ENCODE data around the gene BAHD1. TPM values are rescaled to one million over a fixed set of nuclear protein-coding genes. Genes with fewer than 3 reads are reported as not detected.
A peak's percentile ranks its signal among the peaks of the same experiment; 100 is the strongest.

Gene BAHD1
- total and polyA plus RNA-seq, 9 donors: 14.8 to 67.3 (median 40.1) TPM

DNA sequence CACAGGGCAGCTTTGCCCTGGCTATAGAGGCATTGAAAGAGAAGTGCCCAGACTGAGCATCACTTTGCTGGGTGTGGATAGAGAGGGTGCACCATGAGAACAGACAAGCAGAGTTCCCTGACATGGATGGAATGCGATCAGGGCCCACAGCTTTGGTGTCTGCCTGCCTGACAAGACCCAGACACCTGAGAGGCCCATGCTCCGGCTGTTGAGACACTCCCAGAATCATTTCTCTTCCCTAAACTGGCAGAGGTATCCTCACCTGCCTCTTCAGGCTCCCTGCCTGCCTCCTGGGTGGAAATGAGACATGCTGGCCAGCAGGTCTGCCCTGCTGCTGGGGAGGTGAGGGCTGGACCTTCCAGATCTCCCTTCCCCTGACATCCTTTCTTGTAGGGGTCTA, 19.7 kb downstream of the BAHD1 start:
- H3K4me1 ChIP-seq (ENCODE audit: insufficient read depth): peaks cover 7% of the 10 kb centered on the region
- WGBS, 3 donors: 87 to 94% (median 90%) methylated on average over 2 of the region's 2 CpGs
- no peak overlapping the region for H3K4me3 ChIP-seq
- no peaks in the 10 kb centered on the region for H3K36me3 ChIP-seq
- TF ChIP-seq EP300 (IDR thresholded peaks at IDR 0.05) (no peak), POLR2A (IDR thresholded peaks at IDR 0.05) (no peak), CTCF (IDR thresholded peaks at IDR 0.05) (no peak)
- intact Hi-C loops (cut with DNase I): loop anchor here in 1 of 4 donors (10.0 kb wide), 1 partner anchor 54 kb away; no protein-coding TSS in a partner anchor
- peak in 1 of 5 donors; percentile 7 for DNase-seq
- H3K27me3 ChIP-seq: no peaks in the 10 kb centered on the region
- H3K27ac ChIP-seq: no peak overlapping the region
- no peaks in the 10 kb centered on the region for H3K9me3 ChIP-seq

DNA sequence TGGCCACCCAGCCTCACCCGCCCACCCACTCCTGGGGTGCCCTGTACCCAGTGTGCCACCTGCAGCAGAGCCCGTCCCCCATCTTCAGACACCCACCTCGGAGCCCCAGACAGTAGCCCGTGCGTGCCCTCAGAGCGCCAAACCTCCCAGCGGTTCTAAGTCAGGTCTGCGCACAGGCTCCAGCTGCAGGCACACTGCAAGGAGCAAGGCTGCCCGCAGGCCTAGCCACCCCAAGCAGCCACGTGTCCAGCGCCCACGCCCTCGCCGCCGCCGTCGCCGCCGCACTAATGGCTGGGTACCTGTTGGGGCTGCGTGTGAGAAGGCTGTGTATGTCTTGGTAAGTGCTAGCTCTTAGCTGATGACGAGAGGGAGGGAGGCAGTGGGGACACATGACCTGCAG, 21.2 kb downstream of the BAHD1 start:
- DNase-seq: peak in 1 of 5 donors; percentile 29
- Histone ChIP-seq H3K27ac (no peak overlapping the region), H3K9me3 (no peaks in the 10 kb centered on the region), H3K4me3 (no peak overlapping the region), H3K27me3 (no peaks in the 10 kb centered on the region), H3K36me3 (no peaks in the 10 kb centered on the region), H3K4me1 (ENCODE audit: insufficient read depth) (no peaks in the 10 kb centered on the region)
- intact Hi-C loops (cut with DNase I): loop anchor here in 1 of 4 donors (10.0 kb wide), 1 partner anchor 53 kb away; no protein-coding TSS in a partner anchor
- TF ChIP-seq POLR2A (IDR thresholded peaks at IDR 0.05): no peak
- no peak for TF ChIP-seq CTCF (IDR thresholded peaks at IDR 0.05)
- TF ChIP-seq EP300 (IDR thresholded peaks at IDR 0.05): no peak
- 93 to 95% (median 94%) methylated on average over 21 of the region's 21 CpGs for WGBS, 3 donors

- no peaks in the 10 kb centered on the region for H3K27me3 ChIP-seq
- no peak for TF ChIP-seq EP300 (IDR thresholded peaks at IDR 0.05)
- no peaks in the 10 kb centered on the region for H3K36me3 ChIP-seq
- H3K4me3 ChIP-seq: no peak overlapping the region
- no peaks in the 10 kb centered on the region for H3K9me3 ChIP-seq
- H3K4me1 ChIP-seq (ENCODE audit: insufficient read depth): no peaks in the 10 kb centered on the region
- WGBS, 3 donors: 60 to 96% (median 91%) methylated on average over 2 of the region's 2 CpGs
- no peak for DNase-seq
- no peak overlapping the region for H3K27ac ChIP-seq
- intact Hi-C loops (cut with DNase I): loop anchor here in 1 of 4 donors (10.0 kb wide), 1 partner anchor 52 kb away; no protein-coding TSS in a partner anchor
Measured at GRCh38 chr15:40463279-40463678, 22.5 kb downstream of the BAHD1 start.

- intact Hi-C loops (cut with DNase I): loop anchor here in 1 of 4 donors (10.0 kb wide), 1 partner anchor 51 kb away; no protein-coding TSS in a partner anchor
- no peaks in the 10 kb centered on the region for H3K36me3 ChIP-seq
- TF ChIP-seq CTCF (IDR thresholded peaks at IDR 0.05): no peak
- no peak for TF ChIP-seq POLR2A (IDR thresholded peaks at IDR 0.05)
- TF ChIP-seq EP300 (IDR thresholded peaks at IDR 0.05): no peak
- H3K9me3 ChIP-seq: no peaks in the 10 kb centered on the region
- DNase-seq: no peak
- H3K4me1 ChIP-seq (ENCODE audit: insufficient read depth): no peaks in the 10 kb centered on the region
- no peaks in the 10 kb centered on the region for H3K27me3 ChIP-seq
- no peak overlapping the region for H3K4me3 ChIP-seq
- WGBS, 3 donors: 79 to 89% (median 86%) methylated on average over 13 to 14 of the region's 14 CpGs
- no peak overlapping the region for H3K27ac ChIP-seq
Measured at GRCh38 chr15:40463886-40464545, 23.3 kb downstream of the BAHD1 start.

GRCh38 chr15:40464595-40465185, 23.9 kb downstream of the BAHD1 start:
- WGBS, 3 donors: 94 to 98% (median 94%) methylated on average over 3 of the region's 3 CpGs
- no peak overlapping the region for H3K27ac ChIP-seq
- H3K4me1 ChIP-seq (ENCODE audit: insufficient read depth): no peaks in the 10 kb centered on the region
- DNase-seq: no peak
- no peak overlapping the region for H3K4me3 ChIP-seq
- H3K27me3 ChIP-seq: no peaks in the 10 kb centered on the region
- intact Hi-C loops (cut with DNase I): loop anchor here in 1 of 4 donors (10.0 kb wide), 1 partner anchor 50 kb away; no protein-coding TSS in a partner anchor
- H3K9me3 ChIP-seq: no peaks in the 10 kb centered on the region
- no peaks in the 10 kb centered on the region for H3K36me3 ChIP-seq
- TF ChIP-seq CTCF (IDR thresholded peaks at IDR 0.05): no peak
- TF ChIP-seq EP300 (IDR thresholded peaks at IDR 0.05): no peak
- TF ChIP-seq POLR2A (IDR thresholded peaks at IDR 0.05): no peak

Measured in ovary (tissue), 9 donors.